Measurements from ENCODE around the gene PPIF.

DNA sequence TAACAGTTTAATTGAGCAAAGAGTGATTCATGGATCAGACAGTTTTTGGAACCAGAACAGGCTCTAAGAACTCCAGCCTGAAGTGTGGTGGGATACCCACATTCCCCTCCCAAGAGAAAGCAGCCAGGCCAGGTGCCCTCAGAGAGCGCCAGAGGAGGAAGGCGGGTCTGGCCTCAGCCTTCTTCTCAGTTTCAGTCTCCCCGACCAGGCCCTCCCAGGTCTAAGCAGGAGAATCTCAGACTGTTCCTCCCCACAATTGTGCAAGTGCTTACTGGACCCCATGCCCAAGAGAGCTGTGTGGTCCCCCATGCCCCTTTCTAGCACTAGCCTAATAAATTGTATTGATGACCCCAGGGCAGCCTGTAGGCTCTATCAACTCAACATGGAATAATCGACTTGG lies 25.6 kb downstream of the PPIF start:
- TF ChIP-seq, protein P1, sequence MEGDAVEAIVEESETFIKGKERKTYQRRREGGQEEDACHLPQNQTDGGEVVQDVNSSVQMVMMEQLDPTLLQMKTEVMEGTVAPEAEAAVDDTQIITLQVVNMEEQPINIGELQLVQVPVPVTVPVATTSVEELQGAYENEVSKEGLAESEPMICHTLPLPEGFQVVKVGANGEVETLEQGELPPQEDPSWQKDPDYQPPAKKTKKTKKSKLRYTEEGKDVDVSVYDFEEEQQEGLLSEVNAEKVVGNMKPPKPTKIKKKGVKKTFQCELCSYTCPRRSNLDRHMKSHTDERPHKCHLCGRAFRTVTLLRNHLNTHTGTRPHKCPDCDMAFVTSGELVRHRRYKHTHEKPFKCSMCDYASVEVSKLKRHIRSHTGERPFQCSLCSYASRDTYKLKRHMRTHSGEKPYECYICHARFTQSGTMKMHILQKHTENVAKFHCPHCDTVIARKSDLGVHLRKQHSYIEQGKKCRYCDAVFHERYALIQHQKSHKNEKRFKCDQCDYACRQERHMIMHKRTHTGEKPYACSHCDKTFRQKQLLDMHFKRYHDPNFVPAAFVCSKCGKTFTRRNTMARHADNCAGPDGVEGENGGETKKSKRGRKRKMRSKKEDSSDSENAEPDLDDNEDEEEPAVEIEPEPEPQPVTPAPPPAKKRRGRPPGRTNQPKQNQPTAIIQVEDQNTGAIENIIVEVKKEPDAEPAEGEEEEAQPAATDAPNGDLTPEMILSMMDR (IDR thresholded peaks at IDR 0.05): no peak
- no peak for TF ChIP-seq POLR2A (IDR thresholded peaks at IDR 0.05)
